MM.1S (cell line): ENCODE measurements around the gene LINGO1.

Source experiments
- CTCF ChIP-seq: fragments of 300-600 bp; sonication (generic); IDR thresholded peaks from 2 replicates; pipeline ENCODE4 v1.5.1; 2016; ENCODE audit warnings: antibody characterized with exemption, low read length, mixed read lengths
- EZH2 ChIP-seq: fragments of 300-600 bp; sonication (generic); optimal IDR thresholded peaks from 2 replicates; pipeline ENCODE3; 2017; ENCODE audit warnings: low read depth, mild to moderate bottlenecking, antibody characterized with exemption, low read length, mixed read lengths
- EZH2phosphoT487 ChIP-seq: fragments of 300-600 bp; sonication (generic); IDR thresholded peaks from 2 replicates; pipeline ENCODE4 v1.6.1; 2018; ENCODE audit warnings: antibody characterized with exemption, low read length

DNA sequence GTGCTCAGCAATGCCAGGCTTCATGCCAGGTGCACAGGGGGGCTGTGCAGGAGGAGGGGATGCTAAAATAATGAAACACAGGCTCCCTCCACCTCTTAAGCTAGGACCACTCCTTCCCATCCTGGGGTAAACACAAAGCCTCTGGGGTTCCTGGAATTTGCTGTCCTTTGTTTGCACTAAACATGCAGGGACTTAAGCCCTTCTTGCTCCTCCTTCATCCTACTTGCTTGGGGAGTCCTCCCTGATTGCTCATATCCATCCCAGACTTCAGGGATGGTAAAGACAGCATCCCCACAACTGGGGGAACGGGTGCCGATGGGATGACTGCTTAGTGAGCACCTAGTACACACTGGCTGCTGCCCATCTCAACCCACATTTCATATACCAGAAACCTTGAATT is 5.1 kb downstream of the LINGO1 start:
- TF ChIP-seq EZH2phosphoT487 (no peak), CTCF (no peak), EZH2 (no peak)
